GOT3 (cell line): ENCODE measurements around the gene ST3GAL2.
"Not testable (repeated sequence)": the region's sequence is repeated elsewhere in the genome, so short reads cannot be mapped to it uniquely, and the experiment has no call there.

Experiments
- DNase-seq: peaks from one replicate; lab custom pipeline; 2025; ENCODE audit warnings: mixed read lengths; lab: John Stamatoyannopoulos, UW

ST3GAL2 gene

GRCh38 chr16:70417661-70418060 is 21.2 kb downstream of the ST3GAL2 start:
- no peak for DNase-seq

- no peak for DNase-seq
These were observed 21.9 kb downstream of the ST3GAL2 start for GRCh38 chr16:70416748-70417616.

DNA sequence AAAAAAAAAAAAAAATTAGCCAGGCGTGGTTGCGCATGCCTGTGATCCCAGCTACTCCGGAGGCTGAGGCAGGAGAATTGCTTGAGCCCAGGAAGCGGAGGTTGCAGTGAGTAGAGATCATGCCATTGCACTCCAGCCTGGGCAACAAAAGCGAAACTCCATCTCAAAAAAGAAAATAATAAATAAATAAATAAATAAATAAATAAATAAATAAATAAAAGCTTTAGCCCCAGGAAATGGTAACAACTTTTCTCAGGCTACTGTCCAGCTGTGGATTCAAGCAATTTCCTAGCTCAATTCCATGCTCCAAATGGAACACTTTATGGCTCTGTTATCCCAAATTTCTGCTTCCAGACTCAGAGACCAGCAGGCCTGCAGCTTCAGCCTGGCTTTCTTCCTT is 25.3 kb downstream of the ST3GAL2 start:
- DNase-seq: not testable (repeated sequence)

GRCh38 chr16:70412385-70412784 is 26.5 kb downstream of the ST3GAL2 start:
- no peak for DNase-seq

GRCh38 chr16:70410734-70411133 is 28.2 kb downstream of the ST3GAL2 start:
- no peak for DNase-seq

DNA sequence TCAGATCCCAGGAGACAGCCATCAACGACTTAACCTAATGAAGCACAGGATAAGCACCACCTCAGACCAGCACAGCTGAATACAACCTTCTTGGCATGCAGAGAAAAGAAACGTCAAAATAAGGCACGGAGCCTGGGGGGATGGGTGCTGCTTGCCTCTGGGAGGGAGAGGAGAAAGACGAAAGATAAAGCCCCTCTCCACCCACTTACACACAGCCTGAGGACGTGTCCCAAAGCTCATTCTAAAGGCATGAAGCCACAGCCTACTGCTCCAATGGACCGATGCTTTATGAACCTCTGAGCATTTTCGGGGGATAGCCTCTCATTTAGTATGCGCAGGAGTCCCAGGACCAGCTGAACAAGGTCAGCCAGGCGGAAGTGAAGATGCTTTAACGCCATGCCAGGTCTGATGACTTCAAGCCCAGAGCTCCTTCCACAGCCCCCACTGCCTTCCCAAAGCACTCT is 31.1 kb downstream of the ST3GAL2 start:
- DNase-seq: no peak

- DNase-seq: not testable (repeated sequence)
These were observed 32.8 kb downstream of the ST3GAL2 start for GRCh38 chr16:70406104-70406503.

GRCh38 chr16:70402916-70403659 is 35.8 kb downstream of the ST3GAL2 start:
- DNase-seq: no peak

GRCh38 chr16:70399951-70400350 is 38.9 kb downstream of the ST3GAL2 start:
- DNase-seq: no peak

- no peak for DNase-seq
These were observed 39.5 kb downstream of the ST3GAL2 start for GRCh38 chr16:70399381-70399780.

DNA sequence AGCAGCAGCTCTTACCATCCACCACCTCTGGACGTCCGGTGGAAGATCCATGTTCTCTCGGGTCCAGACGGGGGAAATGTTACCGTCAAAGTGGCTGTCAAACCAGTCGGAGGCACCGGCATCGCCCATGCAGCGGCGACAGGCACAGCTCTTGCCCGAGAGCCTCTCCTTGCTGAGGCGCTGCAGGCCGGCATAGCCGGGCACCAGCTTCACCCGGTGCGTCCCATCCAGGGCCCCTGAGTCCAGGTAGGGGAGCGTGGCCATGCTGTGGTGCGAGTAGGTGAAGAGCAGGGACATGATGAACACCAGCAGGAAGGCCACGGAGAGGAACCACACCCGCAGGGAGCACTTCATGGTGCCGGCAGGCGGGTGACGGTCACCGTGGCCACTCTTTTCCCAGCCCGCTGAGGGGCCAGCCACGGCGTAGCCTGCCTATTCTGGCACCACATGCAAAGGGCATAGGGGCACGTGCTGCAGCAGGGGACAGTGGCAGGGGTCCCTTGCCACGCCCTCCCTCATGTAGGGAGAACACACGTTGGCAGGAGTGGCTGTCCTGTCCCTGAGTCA is 40.6 kb downstream of the ST3GAL2 start:
- no peak for DNase-seq

- DNase-seq: no peak
These were observed 42.5 kb downstream of the ST3GAL2 start for GRCh38 chr16:70396246-70396904.

DNA sequence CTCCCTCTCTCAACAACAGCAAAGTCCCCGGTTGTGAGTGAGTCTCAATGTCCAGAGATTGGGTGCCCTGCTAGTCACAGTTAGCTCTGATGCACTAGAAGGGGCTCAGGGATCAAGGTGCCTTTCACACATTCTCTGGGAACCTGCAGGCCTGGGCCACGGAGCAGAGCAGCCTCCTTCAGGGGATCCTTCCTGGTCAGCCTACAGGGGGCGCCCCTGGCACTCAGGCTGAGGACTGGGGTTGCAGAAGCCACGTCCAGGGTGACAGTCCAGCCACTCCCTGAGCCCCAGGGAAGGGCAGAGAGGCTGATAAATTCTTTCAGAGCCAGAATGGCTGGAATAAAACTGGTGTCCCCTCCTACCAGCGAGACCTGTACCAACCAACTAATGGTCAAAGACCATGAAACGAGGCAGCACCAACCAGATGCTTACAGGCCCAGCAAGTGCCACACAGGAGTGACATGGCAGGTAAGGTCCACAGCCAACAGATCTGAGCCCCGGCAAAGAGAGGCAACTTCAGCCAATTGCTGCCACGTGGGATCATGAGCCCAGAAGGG is 43.5 kb downstream of the ST3GAL2 start:
- no peak for DNase-seq

DNA sequence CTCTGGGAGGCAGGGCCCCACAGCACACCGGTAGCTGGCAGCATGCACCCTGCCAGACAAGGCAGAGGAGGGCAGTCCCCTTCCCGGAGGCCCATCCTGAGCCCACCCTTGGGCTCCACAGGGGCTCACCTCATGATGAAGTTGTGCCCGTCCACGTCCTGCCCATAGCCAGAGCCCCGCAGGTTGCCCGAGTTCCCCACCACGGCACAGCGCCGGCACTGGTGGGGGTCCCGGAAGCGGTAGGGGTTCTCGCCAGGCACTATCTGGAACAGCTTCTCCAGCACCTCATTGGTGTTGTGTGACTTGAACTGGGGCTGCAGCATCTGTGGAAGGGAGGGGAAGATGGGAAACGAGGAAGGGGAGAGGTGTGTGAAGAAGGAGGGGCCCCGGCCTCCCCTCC is 44.0 kb downstream of the ST3GAL2 start:
- no peak for DNase-seq

GRCh38 chr16:70393662-70394061 is 45.2 kb downstream of the ST3GAL2 start:
- DNase-seq: no peak

GRCh38 chr16:70392606-70393005 is 46.3 kb downstream of the ST3GAL2 start:
- no peak for DNase-seq

DNA sequence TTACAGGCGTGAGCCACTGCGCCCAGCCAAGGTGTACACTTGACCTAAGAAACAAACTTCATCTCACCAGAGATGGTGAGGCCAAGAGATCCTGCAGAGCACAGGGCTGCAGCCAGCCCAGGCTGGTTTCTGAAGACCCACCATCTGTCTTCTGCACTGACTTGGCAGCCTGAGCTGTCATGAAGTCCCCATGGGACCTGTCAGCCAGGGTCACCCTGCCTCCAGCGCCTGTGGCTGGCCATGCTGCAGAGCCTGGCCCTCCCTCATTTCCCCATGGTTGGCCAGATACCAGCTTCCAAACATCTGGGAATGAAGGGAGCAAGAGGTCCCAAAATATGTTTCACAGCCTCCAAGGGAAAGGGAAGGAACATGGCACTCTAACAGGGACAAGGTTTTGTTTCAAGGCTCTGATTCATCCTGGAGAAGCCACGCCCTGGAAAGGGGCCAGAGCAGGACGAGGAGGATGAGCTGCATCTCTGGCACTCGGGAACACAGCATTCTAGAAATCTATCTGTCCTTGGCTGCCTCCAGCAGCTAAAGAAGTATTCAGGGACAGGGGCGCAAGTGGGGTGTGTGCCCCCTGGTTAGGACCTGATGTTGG is 46.9 kb downstream of the ST3GAL2 start:
- DNase-seq: no peak

DNA sequence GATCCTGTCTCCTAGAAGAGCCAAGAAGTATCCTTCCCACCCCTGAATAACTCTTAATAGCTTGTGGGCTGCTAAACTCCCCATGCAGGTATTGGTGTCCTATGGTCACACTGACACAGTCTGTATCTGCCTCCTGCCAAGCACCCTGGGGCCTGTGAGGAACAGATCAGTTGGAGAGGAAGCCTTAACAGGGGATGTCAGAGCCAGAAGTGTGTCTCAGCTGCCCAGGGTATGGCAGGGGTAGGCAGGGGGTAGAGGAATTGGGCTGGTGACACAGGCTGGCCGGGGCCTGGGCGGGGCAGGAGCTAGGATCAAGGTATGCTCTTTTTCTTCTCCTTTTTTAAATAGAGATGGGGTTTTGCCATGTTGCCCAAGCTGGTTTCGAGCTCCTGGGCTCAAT is 47.5 kb downstream of the ST3GAL2 start:
- no peak for DNase-seq

DNA sequence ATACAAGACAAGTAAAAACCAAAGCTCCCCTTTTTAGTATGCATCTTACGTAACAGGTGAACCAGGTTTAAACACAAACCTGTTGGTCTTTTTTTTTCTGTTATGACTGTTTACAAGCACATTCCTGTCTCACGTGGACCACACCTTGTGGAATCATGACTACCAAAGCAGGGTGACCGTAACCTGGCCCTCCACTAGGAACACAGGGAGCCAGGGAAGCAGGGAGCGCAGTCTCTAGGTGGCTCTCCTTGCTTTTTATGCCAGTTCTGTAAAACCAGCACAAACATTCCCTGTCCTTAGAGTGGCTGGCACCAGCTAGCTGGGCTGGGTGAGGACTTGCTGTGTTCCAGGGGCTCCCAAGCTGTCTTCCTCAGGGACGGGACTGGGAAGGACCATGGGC is 48.1 kb downstream of the ST3GAL2 start:
- DNase-seq: no peak

DNA sequence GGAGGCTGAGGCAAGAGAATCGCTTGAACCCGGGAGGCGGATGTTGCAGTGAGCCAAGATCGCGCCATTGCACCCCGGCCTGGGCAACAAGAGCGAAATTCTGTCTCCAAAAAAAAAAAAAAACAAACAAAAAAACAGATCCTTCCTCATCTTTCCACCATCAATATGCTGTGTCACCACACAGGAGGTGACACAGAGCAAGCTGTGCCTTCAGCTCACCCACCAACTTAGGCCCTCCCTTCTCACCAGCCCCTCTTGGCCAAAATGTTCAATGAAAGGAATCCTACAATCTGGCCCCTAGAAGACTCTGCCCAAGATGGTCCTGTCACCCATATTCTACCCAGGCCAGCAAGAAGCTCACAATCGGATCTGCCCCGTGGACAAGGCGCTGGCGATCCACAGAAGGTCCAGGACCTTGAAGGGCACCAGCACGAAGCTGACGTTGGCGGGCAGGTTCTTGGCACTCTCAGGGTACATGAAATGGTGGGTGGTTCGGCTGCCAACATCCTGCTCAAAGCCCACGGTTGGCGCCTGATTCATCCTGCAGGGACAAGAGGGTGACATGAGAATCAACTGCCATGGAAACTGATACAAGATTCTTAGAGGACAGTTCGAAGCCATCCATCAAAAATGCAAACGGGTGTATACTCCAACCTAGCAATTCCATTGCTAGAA is 50.8 kb downstream of the ST3GAL2 start:
- DNase-seq: no peak
